GM23338 (cell line): ENCODE results near the gene CCNY. TPM values are rescaled to one million over a fixed set of nuclear protein-coding genes. Genes with fewer than 3 reads are reported as not detected.

Experiments used
- ATAC-seq: fragments of 200-7000 bp; cut with Tn5 transposase; 3 replicates; pipeline ENCODE4 v1.9.1; 2020
- DNase-seq: peaks from one replicate; pipeline ENCODE4 v3.0.0-alpha.2; 2015; ENCODE audit warnings: low spot score
- H2AFZ ChIP-seq: fragments of 200-600 bp; sonication (generic); 2 replicates; pipeline ENCODE4 v1.8.0; 2016; ENCODE audit warnings: antibody characterized with exemption, mild to moderate bottlenecking, moderate library complexity
- H3F3A ChIP-seq: fragments of 200-600 bp; sonication (generic); replicated peaks from 2 replicates; pipeline ENCODE4 v1.8.0; 2017; ENCODE audit warnings: antibody characterized with exemption, mixed run types, low read depth
- H3K27ac ChIP-seq: fragments of 200-600 bp; sonication (generic); 2 replicates; pipeline ENCODE4 v1.6.1; 2016; ENCODE audit warnings: low read depth
- H3K27me3 ChIP-seq: fragments of 200-600 bp; sonication (generic); 2 replicates; pipeline ENCODE4 v1.8.0; 2016; ENCODE audit warnings: mild to moderate bottlenecking, mixed run types, moderate library complexity; ENCODE audit not compliant: insufficient read depth
- H3K36me3 ChIP-seq: fragments of 200-600 bp; sonication (generic); 2 replicates; pipeline ENCODE4 v1.8.0; 2016; ENCODE audit warnings: mild to moderate bottlenecking; ENCODE audit not compliant: insufficient read depth
- H3K4me1 ChIP-seq: fragments of 200-600 bp; sonication (generic); 2 replicates; pipeline ENCODE4 v1.8.0; 2016; ENCODE audit warnings: mild to moderate bottlenecking, moderate library complexity; ENCODE audit not compliant: insufficient read depth
- H3K4me2 ChIP-seq: fragments of 200-600 bp; sonication (generic); 2 replicates; pipeline ENCODE4 v1.7.1; 2017; ENCODE audit warnings: mixed run types
- H3K4me3 ChIP-seq: fragments of 200-600 bp; sonication (generic); 2 replicates; pipeline ENCODE4 v1.6.1; 2016; ENCODE audit warnings: mixed run types
- H3K79me2 ChIP-seq: fragments of 200-600 bp; sonication (generic); replicated peaks from 2 replicates; pipeline ENCODE4 v1.8.0; 2017; ENCODE audit warnings: mild to moderate bottlenecking; ENCODE audit not compliant: insufficient read depth
- H3K9me2 ChIP-seq: fragments of 200-600 bp; sonication (generic); 2 replicates; pipeline ENCODE4 v1.8.0; 2017; ENCODE audit not compliant: insufficient read depth
- H4K20me1 ChIP-seq: fragments of 200-600 bp; sonication (generic); replicated peaks from 2 replicates; pipeline ENCODE4 v1.8.0; 2017; ENCODE audit warnings: mild to moderate bottlenecking; ENCODE audit not compliant: insufficient read depth
- H3K27ac Mint-ChIP-seq: 2 replicates; pipeline ENCODE4 v1.8.0; 2020; ENCODE audit warnings: inconsistent platforms, mild to moderate bottlenecking, moderate library complexity, mixed read lengths
- H3K27me3 Mint-ChIP-seq: 3 replicates; pipeline ENCODE4 v1.8.0; 2022; ENCODE audit warnings: low read depth, mild to moderate bottlenecking, moderate library complexity, mixed read lengths, inconsistent platforms; ENCODE audit not compliant: insufficient read depth, poor library complexity
- H3K36me3 Mint-ChIP-seq: 3 replicates; pipeline ENCODE4 v1.8.0; 2021; ENCODE audit warnings: low read depth, mild to moderate bottlenecking, inconsistent platforms, moderate library complexity, mixed read lengths
- H3K4me1 Mint-ChIP-seq: 3 replicates; pipeline ENCODE4 v1.8.0; 2020; ENCODE audit warnings: mild to moderate bottlenecking, inconsistent platforms, mixed read lengths
- H3K4me3 Mint-ChIP-seq: 3 replicates; pipeline ENCODE4 v1.8.0; 2021; ENCODE audit warnings: moderate library complexity, mild to moderate bottlenecking, inconsistent platforms, mixed read lengths
- H3K9me3 Mint-ChIP-seq: 3 replicates; pipeline ENCODE4 v1.8.0; 2020; ENCODE audit warnings: moderate library complexity, mild to moderate bottlenecking, inconsistent platforms, mixed read lengths
- CREB1 ChIP-seq: fragments of 250-450 bp; sonication (Bioruptor Pico); IDR thresholded peaks from 2 replicates; pipeline ENCODE4 v1.5.0; 2020; ENCODE audit warnings: low read depth, mild to moderate bottlenecking, moderate library complexity
- CTCF ChIP-seq, 2 experiments: fragments of 200-600 bp in 1 of 2; sonication (generic) in 1 of 2; conservative IDR thresholded peaks; 2 replicates each; pipeline versions ENCODE4 v1.5.1 to v1.6.1; 2016 to 2017; ENCODE audit warnings: antibody characterized with exemption in 2 of 2, low read depth in 2 of 2, mild to moderate bottlenecking in 2 of 2, moderate library complexity in 1 of 2
- ETS1 ChIP-seq: IDR thresholded peaks from 2 replicates; pipeline ENCODE4 v1.6.1; 2016; ENCODE audit warnings: antibody characterized with exemption
- EZH2 ChIP-seq: fragments of 200-600 bp; sonication (generic); IDR thresholded peaks from one replicate; pipeline ENCODE4 v1.8.0; 2017; ENCODE audit warnings: antibody characterized with exemption, mild to moderate bottlenecking, low read depth; ENCODE audit not compliant: unreplicated experiment
- EZH2phosphoT487 ChIP-seq: fragments of 200-600 bp; sonication (generic); IDR thresholded peaks from one replicate; pipeline ENCODE4 v1.8.1; 2018; ENCODE audit warnings: antibody characterized with exemption; ENCODE audit not compliant: unreplicated experiment
- JUNB ChIP-seq: IDR thresholded peaks from one replicate; pipeline ENCODE4 v1.6.1; 2016; ENCODE audit warnings: antibody characterized with exemption; ENCODE audit not compliant: unreplicated experiment
- NANOG ChIP-seq: IDR thresholded peaks from 2 replicates; pipeline ENCODE4 v1.6.1; 2016; ENCODE audit warnings: antibody characterized with exemption, borderline replicate concordance
- POLR2AphosphoS5 ChIP-seq: IDR thresholded peaks from 2 replicates; pipeline ENCODE4 v1.6.1; 2016; ENCODE audit warnings: antibody characterized with exemption, low read depth
- REST ChIP-seq: IDR thresholded peaks from one replicate; pipeline ENCODE4 v1.6.1; 2018; ENCODE audit warnings: antibody characterized with exemption; ENCODE audit not compliant: unreplicated experiment
- STAT1 ChIP-seq: IDR thresholded peaks from one replicate; pipeline ENCODE4 v1.6.1; 2016; ENCODE audit warnings: antibody characterized with exemption; ENCODE audit not compliant: unreplicated experiment
- ZNF114 ChIP-seq: fragments of 250-450 bp; sonication (Bioruptor Pico); IDR thresholded peaks from 2 replicates; pipeline ENCODE4 v1.5.0; 2020; ENCODE audit warnings: mild to moderate bottlenecking, moderate library complexity
- ZNF331 ChIP-seq: fragments of 250-450 bp; sonication (Bioruptor Pico); IDR thresholded peaks from 2 replicates; pipeline ENCODE4 v1.5.0; 2020; ENCODE audit warnings: low read depth, mild to moderate bottlenecking, moderate library complexity
- polyA plus RNA-seq: library from polyadenylated mRNA; unstranded; fragments of >200 nt; fragmentation: Nextera tagmentation; extraction: Ambion mirVana; gene quantifications from 2 replicates; pipeline ENCODE4 v1.2.1, GENCODE V29; 2016
- total RNA-seq: library from RNA; depleted of rRNA; stranded (reverse); fragments of >200 nt; shearing (Covaris generic); gene quantifications from 2 replicates; pipeline ENCODE4 v1.2.3, GENCODE V29; 2014
- TF ChIP-seq, protein P1 (sequence below): fragments of 250-450 bp; sonication (Bioruptor Pico); IDR thresholded peaks from 2 replicates; pipeline ENCODE4 v1.5.0; 2020; ENCODE audit warnings: mild to moderate bottlenecking, moderate library complexity

CCNY gene
- total and polyA plus RNA-seq, 2 experiments from 2014 or later: 14.2 to 29.0 TPM

GRCh38 chr10:35467186-35467585, 130.9 kb downstream of the CCNY start:
- H3K79me2 ChIP-seq: peaks cover 72% of the 10 kb centered on the region

More at GRCh38 chr10:35467186-35467585, 130.9 kb downstream of the CCNY start:
- H3K27ac ChIP-seq: no peak overlapping the region
- H4K20me1 ChIP-seq: 0 out of 2 replicates have a peak, but pooled peaks cover 14% of the 10 kb centered on the region
- no peak overlapping the region for H3K4me3 ChIP-seq
- DNase-seq (no peak), ATAC-seq (no peak)
- peaks cover 71% of the 10 kb centered on the region for H3K4me1 ChIP-seq
- Mint-ChIP-seq H3K4me3 (no peak overlapping the region), H3K36me3 (no peaks in the 10 kb centered on the region), H3K27ac (no peak overlapping the region), H3K9me3 (no peaks in the 10 kb centered on the region), H3K4me1 (peaks cover 44% of the 10 kb centered on the region), H3K27me3 (peaks cover 6% of the 10 kb centered on the region)
- no peaks in the 10 kb centered on the region for H3F3A ChIP-seq
- no peak overlapping the region for H2AFZ ChIP-seq
- no peaks in the 10 kb centered on the region for H3K27me3 ChIP-seq
- no peaks in the 10 kb centered on the region for H3K36me3 ChIP-seq
- TF ChIP-seq NANOG (no peak), STAT1 (no peak), ETS1 (no peak), CTCF (conservative IDR thresholded peaks at IDR 0.05; ENCODE audit: low read depth in 2 of 2) (no peak), POLR2AphosphoS5 (no peak), ZNF331 (CRISPR knock-in tag) (no peak), EZH2phosphoT487 (no peak), EZH2 (no peak), REST (no peak), JUNB (no peak), CREB1 (CRISPR knock-in tag) (no peak), ZNF114 (CRISPR knock-in tag) (no peak)
- TF ChIP-seq, protein P1, sequence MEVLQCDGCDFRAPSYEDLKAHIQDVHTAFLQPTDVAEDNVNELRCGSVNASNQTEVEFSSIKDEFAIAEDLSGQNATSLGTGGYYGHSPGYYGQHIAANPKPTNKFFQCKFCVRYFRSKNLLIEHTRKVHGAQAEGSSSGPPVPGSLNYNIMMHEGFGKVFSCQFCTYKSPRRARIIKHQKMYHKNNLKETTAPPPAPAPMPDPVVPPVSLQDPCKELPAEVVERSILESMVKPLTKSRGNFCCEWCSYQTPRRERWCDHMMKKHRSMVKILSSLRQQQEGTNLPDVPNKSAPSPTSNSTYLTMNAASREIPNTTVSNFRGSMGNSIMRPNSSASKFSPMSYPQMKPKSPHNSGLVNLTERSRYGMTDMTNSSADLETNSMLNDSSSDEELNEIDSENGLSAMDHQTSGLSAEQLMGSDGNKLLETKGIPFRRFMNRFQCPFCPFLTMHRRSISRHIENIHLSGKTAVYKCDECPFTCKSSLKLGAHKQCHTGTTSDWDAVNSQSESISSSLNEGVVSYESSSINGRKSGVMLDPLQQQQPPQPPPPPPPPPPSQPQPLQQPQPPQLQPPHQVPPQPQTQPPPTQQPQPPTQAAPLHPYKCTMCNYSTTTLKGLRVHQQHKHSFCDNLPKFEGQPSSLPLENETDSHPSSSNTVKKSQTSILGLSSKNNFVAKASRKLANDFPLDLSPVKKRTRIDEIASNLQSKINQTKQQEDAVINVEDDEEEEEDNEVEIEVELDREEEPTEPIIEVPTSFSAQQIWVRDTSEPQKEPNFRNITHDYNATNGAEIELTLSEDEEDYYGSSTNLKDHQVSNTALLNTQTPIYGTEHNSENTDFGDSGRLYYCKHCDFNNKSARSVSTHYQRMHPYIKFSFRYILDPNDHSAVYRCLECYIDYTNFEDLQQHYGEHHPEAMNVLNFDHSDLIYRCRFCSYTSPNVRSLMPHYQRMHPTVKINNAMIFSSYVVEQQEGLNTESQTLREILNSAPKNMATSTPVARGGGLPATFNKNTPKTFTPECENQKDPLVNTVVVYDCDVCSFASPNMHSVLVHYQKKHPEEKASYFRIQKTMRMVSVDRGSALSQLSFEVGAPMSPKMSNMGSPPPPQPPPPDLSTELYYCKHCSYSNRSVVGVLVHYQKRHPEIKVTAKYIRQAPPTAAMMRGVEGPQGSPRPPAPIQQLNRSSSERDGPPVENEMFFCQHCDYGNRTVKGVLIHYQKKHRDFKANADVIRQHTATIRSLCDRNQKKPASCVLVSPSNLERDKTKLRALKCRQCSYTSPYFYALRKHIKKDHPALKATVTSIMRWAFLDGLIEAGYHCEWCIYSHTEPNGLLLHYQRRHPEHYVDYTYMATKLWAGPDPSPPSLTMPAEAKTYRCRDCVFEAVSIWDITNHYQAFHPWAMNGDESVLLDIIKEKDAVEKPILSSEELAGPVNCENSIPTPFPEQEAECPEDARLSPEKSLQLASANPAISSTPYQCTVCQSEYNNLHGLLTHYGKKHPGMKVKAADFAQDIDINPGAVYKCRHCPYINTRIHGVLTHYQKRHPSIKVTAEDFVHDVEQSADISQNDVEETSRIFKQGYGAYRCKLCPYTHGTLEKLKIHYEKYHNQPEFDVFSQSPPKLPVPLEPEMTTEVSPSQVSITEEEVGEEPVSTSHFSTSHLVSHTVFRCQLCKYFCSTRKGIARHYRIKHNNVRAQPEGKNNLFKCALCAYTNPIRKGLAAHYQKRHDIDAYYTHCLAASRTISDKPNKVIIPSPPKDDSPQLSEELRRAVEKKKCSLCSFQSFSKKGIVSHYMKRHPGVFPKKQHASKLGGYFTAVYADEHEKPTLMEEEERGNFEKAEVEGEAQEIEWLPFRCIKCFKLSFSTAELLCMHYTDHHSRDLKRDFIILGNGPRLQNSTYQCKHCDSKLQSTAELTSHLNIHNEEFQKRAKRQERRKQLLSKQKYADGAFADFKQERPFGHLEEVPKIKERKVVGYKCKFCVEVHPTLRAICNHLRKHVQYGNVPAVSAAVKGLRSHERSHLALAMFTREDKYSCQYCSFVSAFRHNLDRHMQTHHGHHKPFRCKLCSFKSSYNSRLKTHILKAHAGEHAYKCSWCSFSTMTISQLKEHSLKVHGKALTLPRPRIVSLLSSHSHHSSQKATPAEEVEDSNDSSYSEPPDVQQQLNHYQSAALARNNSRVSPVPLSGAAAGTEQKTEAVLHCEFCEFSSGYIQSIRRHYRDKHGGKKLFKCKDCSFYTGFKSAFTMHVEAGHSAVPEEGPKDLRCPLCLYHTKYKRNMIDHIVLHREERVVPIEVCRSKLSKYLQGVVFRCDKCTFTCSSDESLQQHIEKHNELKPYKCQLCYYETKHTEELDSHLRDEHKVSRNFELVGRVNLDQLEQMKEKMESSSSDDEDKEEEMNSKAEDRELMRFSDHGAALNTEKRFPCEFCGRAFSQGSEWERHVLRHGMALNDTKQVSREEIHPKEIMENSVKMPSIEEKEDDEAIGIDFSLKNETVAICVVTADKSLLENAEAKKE (CRISPR knock-in tag): no peak
- H3K9me2 ChIP-seq: no peaks in the 10 kb centered on the region
- H3K4me2 ChIP-seq: no peak overlapping the region
